NCI-H2196 treated with DMSO at 0.1 percent for 48 hours (cell line): ENCODE data around the gene AMMECR1L.
"Not testable (repeated sequence)": the region's sequence is repeated elsewhere in the genome, so short reads cannot be mapped to it uniquely, and the experiment has no call there.

ENCODE experiments used
- DNase-seq: peaks from one replicate; lab custom pipeline; 2025; ENCODE audit not compliant: unreplicated experiment; lab: John Stamatoyannopoulos, UW

Gene AMMECR1L

GRCh38 chr2:127885780-127886592 lies at the start of gene AMMECR1L:
Gene AMMECR1L, minus strand, starts transcription at chr2:127885956. Its CDS starts 11,722 bp downstream, at chr2:127874234.
- DNase-seq: peak; percentile 19

DNA sequence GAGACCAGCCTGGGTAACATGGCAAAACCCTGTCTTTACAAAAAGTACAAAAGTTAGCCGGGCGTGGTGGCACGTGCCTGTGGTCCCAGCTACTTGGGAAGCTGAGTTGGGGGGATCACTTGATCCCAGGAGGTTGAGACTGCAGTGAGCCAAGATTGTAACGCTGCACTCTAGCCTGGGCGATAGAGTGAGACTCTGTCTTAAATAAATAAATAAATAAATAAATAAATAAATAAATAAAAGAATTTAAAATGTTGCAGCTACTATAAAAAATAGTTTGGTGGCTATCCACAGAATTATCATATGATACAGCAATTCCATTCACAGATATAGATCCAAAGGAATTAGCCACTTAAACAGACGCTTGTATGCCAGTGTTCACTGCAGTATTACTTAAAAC lies 49.6 kb upstream of the AMMECR1L start:
- DNase-seq: no peak

DNA sequence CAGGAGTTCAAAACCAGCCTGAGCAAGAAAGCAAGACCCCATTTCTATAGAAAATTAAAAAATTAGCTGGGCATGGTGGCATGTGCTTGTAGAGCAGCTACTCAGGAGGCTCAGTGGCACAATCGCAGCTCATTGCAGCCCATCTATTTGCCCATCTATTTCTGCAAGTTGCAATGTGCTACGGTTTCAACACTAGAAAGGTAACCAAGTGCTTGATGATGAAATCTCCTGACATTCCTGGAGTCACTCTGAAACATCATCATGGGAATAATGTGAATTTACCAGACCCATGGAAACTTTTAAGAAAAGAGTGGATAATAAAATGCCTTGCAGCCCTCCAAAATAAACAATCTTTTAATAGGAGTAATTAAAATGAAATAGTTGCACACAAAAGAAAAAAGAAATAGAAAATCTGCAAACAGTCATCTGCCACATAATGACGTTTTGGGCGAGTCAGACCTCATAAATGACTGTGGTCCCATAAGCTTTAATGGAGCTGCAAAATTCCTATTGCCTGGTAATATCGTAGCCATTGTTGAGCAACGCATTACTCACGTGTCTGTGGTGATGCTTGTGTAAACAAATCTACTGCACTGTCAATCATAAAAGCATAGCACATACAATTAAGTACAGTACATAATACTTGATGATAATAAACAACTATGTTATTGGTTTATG lies 46.6 kb upstream of the AMMECR1L start:
- DNase-seq: no peak

DNA sequence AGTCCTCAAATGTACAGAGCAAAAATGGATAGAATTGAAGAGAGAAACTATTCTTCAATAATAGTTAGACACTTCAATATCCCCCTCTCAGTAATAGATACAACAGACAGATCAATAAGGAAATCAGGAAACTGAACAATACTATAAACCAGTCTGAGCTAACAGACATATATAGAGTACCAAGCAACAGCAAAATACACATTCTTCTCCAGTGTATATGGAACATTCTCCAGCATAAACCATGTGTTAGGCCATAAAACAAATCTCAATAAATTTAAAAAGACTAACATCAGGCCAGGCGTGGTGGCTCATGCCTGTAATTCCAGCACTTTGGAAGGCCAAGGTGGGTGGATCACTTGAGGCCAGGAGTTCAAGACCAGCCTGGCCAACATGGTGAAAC lies 43.7 kb upstream of the AMMECR1L start:
- DNase-seq: no peak

DNA sequence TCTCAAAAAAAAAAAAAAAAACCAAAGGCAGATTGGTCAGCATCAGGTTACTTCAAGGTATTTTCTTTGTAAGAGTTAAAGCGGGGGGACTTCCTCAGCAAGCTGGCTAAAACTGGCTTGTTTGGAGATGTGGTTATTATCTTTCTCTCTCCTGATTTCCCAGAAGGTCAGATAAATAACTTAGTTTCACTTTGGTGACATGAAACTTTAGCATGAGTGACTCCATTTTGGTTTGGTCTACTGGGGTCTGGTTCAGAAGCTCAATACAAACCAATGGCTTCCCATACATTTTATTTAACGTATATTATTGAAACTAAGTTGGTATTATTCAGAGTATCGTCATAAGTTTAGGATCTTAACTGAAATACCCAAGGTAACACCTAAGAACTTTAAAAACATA lies 41.6 kb upstream of the AMMECR1L start:
- DNase-seq: no peak

DNA sequence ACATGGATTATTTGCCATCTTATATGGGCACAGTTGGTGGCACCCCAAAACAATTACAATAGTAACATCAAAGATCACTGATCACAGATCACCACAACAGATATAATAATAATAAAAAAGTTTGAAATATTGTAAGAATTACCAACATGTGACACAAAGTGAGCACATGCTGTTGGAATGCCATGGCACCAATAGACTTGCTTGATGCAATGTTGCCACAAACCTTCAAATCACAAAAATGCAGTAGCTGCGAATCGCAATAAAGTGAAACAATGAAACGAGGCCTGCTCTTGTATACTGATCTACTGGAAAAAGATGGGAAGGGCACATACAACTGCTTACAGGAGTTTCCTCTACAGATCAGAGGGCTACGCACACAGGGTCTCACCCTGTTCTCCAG lies 32.2 kb upstream of the AMMECR1L start:
- no peak for DNase-seq

DNA sequence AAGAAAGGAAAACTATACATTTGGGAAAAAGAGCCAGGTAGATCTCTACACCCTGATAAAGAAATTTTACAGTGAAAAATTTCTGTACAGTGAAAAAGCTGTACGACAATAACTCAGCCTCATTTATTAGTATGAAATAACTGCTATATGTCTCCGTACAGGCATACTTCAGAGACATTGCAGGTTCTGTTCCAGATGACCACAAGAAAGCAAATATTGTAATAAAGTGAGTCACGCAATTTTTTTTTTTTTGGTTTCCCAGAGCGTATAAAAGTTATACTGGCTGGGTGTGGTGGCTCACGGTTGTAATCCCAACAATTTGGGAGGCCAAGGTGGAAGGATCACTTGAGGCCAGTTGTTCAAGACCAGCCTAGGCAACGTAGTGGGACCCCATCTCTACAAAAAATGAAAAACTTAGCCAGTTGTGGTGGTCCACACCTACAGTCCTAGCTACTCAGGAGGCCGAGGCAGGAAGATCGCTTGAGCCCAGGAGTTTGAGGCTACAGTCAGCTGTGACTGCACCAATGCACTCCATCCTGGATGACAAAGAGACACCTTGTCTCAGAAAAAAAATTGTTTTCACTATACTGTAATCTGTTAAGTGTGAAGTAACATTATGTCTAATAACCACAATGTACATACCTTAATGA lies 28.2 kb upstream of the AMMECR1L start:
- DNase-seq: no peak

DNA sequence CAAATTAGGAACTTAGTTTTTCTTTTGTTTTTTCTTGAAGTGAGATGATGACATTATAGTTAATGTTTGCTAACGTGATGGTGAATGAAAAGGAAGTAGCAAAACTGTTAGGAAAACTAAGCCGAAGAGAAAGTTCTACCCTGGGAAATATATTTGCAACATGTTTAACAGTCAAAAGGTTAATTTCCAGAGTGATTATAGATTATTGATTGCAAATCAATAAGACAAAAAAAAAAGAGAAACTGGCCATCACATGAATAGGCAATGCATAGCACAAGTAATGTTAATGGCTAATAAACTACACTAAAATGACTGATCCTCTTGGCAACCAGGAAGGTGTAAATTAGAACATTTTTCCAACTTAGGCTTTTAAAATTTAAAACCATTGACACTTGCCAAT lies 26.0 kb upstream of the AMMECR1L start:
- DNase-seq: no peak

GRCh38 chr2:127910415-127910814 lies 24.7 kb upstream of the AMMECR1L start:
- no peak for DNase-seq

DNA sequence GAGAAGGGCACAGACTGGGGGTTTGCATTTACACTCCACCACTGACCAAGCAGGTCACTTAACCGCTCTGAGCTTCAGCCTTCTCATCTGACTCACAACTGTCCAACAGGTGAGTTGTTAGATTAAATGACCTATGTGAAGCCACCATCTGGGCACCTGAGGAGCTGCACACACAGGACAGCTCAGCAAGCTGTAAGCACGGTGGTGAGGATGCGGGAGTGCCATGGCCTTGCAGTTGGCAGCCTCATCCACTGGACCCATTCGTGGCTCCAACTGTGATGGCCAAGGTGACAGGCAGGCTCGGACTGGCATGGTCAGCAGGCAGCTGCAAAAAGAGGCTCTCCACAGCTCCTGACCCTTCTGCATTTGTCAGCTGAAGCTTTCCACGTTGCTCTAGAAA lies 23.3 kb upstream of the AMMECR1L start:
- no peak for DNase-seq

GRCh38 chr2:127907733-127908400 lies 22.1 kb upstream of the AMMECR1L start:
- not testable (repeated sequence) for DNase-seq

DNA sequence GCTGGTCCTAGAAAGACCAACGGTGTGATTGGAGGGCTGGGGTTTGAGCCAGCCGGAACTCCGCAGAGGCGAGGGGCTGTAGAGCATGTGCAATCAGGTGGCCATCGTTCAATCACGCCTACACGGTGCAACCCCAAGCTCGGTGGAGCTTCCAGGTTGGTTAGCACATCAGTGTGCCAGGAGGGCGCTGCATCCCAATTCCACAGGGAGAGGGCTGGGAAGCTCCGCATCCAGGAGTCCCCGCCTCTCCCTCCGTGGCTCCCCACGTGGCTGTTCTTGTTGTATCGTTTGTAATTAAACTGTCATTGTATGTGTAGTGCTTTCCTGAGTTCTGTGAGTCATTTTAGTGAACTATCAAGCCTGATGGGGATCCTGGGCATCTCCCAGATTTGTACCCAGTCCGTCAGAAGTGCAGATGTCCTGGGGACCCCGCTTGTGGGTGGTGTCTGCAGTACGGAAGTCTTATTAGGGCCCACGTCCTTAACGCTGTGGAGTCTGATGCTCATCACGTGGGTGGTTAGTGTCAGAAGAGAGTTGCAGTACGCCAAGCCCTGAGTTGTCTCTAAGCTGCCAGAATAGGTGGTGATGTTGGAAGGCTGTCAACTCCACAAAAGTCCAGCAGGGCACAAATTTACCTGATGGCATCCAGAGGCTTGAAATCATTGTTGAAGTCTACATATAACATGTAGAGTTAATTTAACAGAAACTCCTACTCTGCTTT lies 20.6 kb upstream of the AMMECR1L start:
- DNase-seq: no peak

DNA sequence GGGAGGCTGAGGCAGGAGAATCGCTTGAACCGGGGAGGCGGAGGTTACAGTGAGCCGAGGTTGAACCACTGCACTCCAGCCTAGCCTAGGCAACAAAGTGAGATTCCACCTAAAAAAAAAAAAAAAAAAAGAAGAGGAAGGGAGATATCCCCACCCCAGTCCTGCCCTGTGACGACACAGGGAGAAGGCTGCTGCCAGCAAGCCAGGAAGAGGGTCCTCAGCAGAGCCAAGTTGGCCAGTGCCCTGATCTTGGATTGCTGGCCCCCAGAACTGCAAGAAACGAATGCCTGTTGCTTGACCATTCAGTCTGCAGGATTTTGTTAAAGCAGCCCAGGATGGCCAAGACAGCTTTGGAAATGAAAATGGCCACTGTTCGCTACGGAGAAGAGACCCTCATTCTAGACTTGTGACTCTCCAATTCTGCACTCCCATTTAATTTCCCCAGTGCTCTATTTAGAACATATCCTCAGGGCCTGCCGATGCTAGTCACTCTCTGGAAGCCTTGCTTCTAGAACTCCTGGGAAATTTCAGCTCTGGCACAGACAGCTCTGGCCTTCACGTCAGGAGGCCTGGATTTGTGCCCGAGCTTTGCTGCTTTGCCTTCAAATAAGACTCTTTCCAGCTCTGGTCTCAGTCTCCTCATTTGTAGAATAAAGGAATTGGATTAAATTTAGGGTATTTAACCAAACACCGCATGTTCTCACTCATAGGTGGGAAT lies 15.7 kb upstream of the AMMECR1L start:
- DNase-seq: no peak

- no peak for DNase-seq
These were observed 11.9 kb upstream of the AMMECR1L start for GRCh38 chr2:127897531-127898211.

- no peak for DNase-seq
These were observed 7.7 kb upstream of the AMMECR1L start for GRCh38 chr2:127893494-127893893.

- DNase-seq: no peak
These were observed 7.3 kb upstream of the AMMECR1L start for GRCh38 chr2:127893033-127893432.

- no peak for DNase-seq
These were observed 6.1 kb upstream of the AMMECR1L start for GRCh38 chr2:127891811-127892210.

DNA sequence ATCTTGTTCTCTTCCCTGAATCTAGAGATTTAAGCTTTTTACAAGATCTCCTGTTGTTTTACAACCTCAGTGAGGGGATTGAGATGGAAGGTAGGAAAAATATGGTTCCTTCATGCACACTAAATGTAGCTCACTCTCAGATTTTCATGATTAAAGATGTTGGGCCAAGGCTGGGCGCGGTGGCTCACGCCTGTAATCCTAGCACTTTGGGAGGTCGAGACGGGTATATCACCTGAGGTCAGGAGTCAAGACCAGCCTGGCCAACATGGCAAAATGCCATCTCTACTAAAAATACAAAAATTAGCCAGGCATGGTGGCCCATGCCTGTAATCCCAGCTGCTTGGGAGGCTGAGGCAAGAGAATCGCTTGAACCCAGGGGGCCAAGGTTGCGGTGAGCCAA lies 5.0 kb upstream of the AMMECR1L start:
- not testable (repeated sequence) for DNase-seq

- DNase-seq: no peak
These were observed 3.0 kb upstream of the AMMECR1L start for GRCh38 chr2:127888772-127889171.

GRCh38 chr2:127887776-127888130 lies 2.0 kb upstream of the AMMECR1L start:
- no peak for DNase-seq
